ENCODE data around the gene SSBP2. TPM values are rescaled to one million over a fixed set of nuclear protein-coding genes. Genes with fewer than 3 reads are reported as not detected.

The SSBP2 gene
- total RNA-seq, 1 experiment from 2014 or later: 5.2 TPM

DNA sequence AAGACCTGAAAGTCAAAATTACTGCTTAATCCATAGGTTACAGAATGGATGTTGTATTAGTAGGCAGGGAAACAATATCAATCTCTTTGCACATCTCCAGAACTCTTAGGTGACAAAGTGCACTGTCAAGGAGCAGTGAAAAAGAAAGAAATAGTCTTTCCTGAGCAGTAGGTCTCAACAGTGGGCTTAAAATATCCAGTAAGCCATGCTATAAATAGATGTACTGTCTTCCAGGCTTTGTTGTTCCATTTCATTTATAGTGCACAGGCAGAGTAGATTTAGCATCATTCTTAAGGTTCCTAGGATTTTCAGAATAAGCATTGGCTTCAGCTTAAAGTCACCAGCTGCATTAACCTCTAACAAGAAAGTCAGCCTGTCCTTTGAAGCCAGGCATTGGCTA is 50.7 kb downstream of the SSBP2 start:
- Histone ChIP-seq H3K4me2 (ENCODE audit: low read length) (no peak overlapping the region), H3K36me3 (ENCODE audit: control insufficient read depth in 1 of 2, insufficient read depth in 2 of 2, low read length in 2 of 2) (no peaks in the 10 kb centered on the region), H3K27me3 (ENCODE audit: insufficient read depth, low read length) (no peaks in the 10 kb centered on the region), H3K27ac (ENCODE audit: low read depth, low read length) (no peak overlapping the region), H2AFZ (ENCODE audit: low read depth, low read length, poor library complexity, severe bottlenecking) (no peak overlapping the region), H3K9me2 (ENCODE audit: insufficient read depth) (no peaks in the 10 kb centered on the region), H4K20me1 (ENCODE audit: insufficient read depth) (no peaks in the 10 kb centered on the region), H3K79me2 (ENCODE audit: insufficient read depth, low read length) (no peaks in the 10 kb centered on the region), H3K9me3 (ENCODE audit: control insufficient read depth in 1 of 2, insufficient read depth in 1 of 2, low read depth in 1 of 2, low read length in 2 of 2) (0 out of 4 replicates have a peak, but pooled peaks cover 0 to 8% of the 10 kb centered on the region in 2 experiments), H3K9ac (ENCODE audit: low read length) (no peak overlapping the region), H3K4me3 (replicated peaks in 1 of 2; ENCODE audit: low read depth in 1 of 2, low read length in 2 of 2) (no peak overlapping the region), H3K4me1 (ENCODE audit: control insufficient read depth in 1 of 2, insufficient read depth in 2 of 2, low read length in 2 of 2) (no peaks in the 10 kb centered on the region)
- TF ChIP-seq EZH2phosphoT487 (IDR thresholded peaks at IDR 0.05; ENCODE audit: borderline replicate concordance) (no peak), SIN3A (IDR thresholded peaks at IDR 0.05; ENCODE audit: low read depth) (no peak), RAD21 (IDR thresholded peaks at IDR 0.05; ENCODE audit: low read depth) (no peak), ZFX (IDR thresholded peaks at IDR 0.05) (no peak), EZH2 (IDR thresholded peaks at IDR 0.05) (no peak), ELF1 (IDR thresholded peaks at IDR 0.05; ENCODE audit: borderline replicate concordance, low read depth) (no peak), YY1 (IDR thresholded peaks at IDR 0.05; ENCODE audit: extremely low read depth, insufficient replicate concordance, low read depth, low read length) (no peak), JUND (IDR thresholded peaks at IDR 0.05) (no peak), SRF (IDR thresholded peaks at IDR 0.05; ENCODE audit: low read depth) (no peak), FOSL1 (IDR thresholded peaks at IDR 0.05; ENCODE audit: low read depth) (no peak), EGR1 (IDR thresholded peaks at IDR 0.05; ENCODE audit: low read depth) (no peak), ZNF274 (IDR thresholded peaks at IDR 0.05; ENCODE audit: low read depth, low read length) (no peak), SP1 (IDR thresholded peaks at IDR 0.05; ENCODE audit: low read depth) (no peak), POLR2A (IDR thresholded peaks at IDR 0.05; ENCODE audit: borderline replicate concordance, extremely low read depth, insufficient read depth, insufficient read length) (no peak), CBX3 (IDR thresholded peaks at IDR 0.05; ENCODE audit: low read depth) (no peak)
- TF ChIP-seq, protein P1, sequence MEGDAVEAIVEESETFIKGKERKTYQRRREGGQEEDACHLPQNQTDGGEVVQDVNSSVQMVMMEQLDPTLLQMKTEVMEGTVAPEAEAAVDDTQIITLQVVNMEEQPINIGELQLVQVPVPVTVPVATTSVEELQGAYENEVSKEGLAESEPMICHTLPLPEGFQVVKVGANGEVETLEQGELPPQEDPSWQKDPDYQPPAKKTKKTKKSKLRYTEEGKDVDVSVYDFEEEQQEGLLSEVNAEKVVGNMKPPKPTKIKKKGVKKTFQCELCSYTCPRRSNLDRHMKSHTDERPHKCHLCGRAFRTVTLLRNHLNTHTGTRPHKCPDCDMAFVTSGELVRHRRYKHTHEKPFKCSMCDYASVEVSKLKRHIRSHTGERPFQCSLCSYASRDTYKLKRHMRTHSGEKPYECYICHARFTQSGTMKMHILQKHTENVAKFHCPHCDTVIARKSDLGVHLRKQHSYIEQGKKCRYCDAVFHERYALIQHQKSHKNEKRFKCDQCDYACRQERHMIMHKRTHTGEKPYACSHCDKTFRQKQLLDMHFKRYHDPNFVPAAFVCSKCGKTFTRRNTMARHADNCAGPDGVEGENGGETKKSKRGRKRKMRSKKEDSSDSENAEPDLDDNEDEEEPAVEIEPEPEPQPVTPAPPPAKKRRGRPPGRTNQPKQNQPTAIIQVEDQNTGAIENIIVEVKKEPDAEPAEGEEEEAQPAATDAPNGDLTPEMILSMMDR (IDR thresholded peaks at IDR 0.05 in 2 of 3, conservative IDR thresholded peaks at IDR 0.05 in 1 of 3; ENCODE audit: borderline replicate concordance in 1 of 3, insufficient read depth in 1 of 3, low read depth in 2 of 3, low read length in 2 of 3): no peak
- TF ChIP-seq, protein P2, sequence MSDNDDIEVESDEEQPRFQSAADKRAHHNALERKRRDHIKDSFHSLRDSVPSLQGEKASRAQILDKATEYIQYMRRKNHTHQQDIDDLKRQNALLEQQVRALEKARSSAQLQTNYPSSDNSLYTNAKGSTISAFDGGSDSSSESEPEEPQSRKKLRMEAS (IDR thresholded peaks at IDR 0.05): no peak
- DNase-seq (ENCODE audit: low read depth, low spot score) (no peak), ATAC-seq (no peak)
- CTCF ChIA-PET: no interaction called here
- POLR2A ChIA-PET: no interaction called here
- RAD21 ChIA-PET (ENCODE audit: low non-redundant PET in 1 of 2, low total read pairs in 2 of 2, uncharacterized antibody in 2 of 2, unreplicated experiment in 2 of 2): no interaction called here
- no TSS peak for BruUV-seq (replicated peaks)
- intact Hi-C loops (cut with micrococcal nuclease): no loop called here

Data from HCT116 (cell line).